ENCODE data around the gene RBM47.

DNA sequence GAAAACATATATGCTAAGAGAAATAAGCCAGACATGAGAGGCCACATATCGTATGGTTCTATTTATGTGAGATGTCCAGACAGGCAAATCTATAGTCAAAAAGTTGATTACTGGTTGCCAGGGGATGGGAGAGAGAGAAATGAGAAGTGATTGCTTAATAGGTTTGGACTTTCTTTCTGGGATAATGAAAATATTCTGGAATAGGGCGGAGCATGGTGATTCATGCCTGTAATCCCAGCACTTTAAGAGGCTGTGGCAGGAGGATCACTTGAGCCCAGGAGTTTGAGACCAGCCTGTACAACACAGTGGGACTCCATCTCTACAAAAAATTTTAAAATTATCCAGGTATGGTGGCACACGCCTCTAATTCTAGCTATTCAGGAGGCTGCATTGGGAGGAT, 22.4 kb downstream of the RBM47 start:
- TF ChIP-seq SMC3 (IDR thresholded peaks at IDR 0.05; ENCODE audit: borderline replicate concordance, low read length), result no peak
- no peak for TF ChIP-seq SIN3A (IDR thresholded peaks at IDR 0.05; ENCODE audit: low read depth, low read length)
- TF ChIP-seq MYC (IDR thresholded peaks at IDR 0.05; ENCODE audit: insufficient read depth, insufficient read length, insufficient replicate concordance, low read length, severe bottlenecking), result no peak
- TF ChIP-seq, protein P1, sequence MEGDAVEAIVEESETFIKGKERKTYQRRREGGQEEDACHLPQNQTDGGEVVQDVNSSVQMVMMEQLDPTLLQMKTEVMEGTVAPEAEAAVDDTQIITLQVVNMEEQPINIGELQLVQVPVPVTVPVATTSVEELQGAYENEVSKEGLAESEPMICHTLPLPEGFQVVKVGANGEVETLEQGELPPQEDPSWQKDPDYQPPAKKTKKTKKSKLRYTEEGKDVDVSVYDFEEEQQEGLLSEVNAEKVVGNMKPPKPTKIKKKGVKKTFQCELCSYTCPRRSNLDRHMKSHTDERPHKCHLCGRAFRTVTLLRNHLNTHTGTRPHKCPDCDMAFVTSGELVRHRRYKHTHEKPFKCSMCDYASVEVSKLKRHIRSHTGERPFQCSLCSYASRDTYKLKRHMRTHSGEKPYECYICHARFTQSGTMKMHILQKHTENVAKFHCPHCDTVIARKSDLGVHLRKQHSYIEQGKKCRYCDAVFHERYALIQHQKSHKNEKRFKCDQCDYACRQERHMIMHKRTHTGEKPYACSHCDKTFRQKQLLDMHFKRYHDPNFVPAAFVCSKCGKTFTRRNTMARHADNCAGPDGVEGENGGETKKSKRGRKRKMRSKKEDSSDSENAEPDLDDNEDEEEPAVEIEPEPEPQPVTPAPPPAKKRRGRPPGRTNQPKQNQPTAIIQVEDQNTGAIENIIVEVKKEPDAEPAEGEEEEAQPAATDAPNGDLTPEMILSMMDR (IDR thresholded peaks at IDR 0.05 in 2 of 3, conservative IDR thresholded peaks at IDR 0.05 in 1 of 3; ENCODE audit: control insufficient read depth in 2 of 3, extremely low read depth in 1 of 3, insufficient read depth in 1 of 3, low read depth in 3 of 3, low read length in 3 of 3), result no peak
- no peak for TF ChIP-seq NFXL1 (IDR thresholded peaks at IDR 0.05; ENCODE audit: borderline replicate concordance)
- TF ChIP-seq POLR2A (IDR thresholded peaks at IDR 0.05; ENCODE audit: low read depth, low read length), result no peak
- no peak for TF ChIP-seq BHLHE40 (IDR thresholded peaks at IDR 0.05; ENCODE audit: borderline replicate concordance in 1 of 2, low read depth in 2 of 2, low read length in 1 of 2)
- no peak for TF ChIP-seq SRF (IDR thresholded peaks at IDR 0.05; ENCODE audit: low read depth in 2 of 2, low read length in 2 of 2)
- TF ChIP-seq, protein P2, sequence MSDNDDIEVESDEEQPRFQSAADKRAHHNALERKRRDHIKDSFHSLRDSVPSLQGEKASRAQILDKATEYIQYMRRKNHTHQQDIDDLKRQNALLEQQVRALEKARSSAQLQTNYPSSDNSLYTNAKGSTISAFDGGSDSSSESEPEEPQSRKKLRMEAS (IDR thresholded peaks at IDR 0.05; ENCODE audit: low read depth, low read length), result no peak
- no peak for TF ChIP-seq NR2C2 (IDR thresholded peaks at IDR 0.05; ENCODE audit: borderline replicate concordance, control insufficient read depth, insufficient read length, low read depth)
- no peak for TF ChIP-seq STAT3 (IDR thresholded peaks at IDR 0.05; ENCODE audit: low read depth, low read length)

Data from GM12878 (cell line).